Neural cell (in vitro differentiated cells): ENCODE results near the gene SGMS2. TPM values are rescaled to one million over a fixed set of nuclear protein-coding genes. Genes with fewer than 3 reads are reported as not detected.

Source experiments
- H2AFZ ChIP-seq: fragments of 200-600, 300-800 bp; sonication (generic), shearing (Covaris generic); 2 replicates; pipeline ENCODE4 v1.6.0; 2014; ENCODE audit warnings: low read depth, mild to moderate bottlenecking, antibody characterized with exemption, low read length, moderate library complexity
- H3F3A ChIP-seq: fragments of 200-600 bp; shearing (Covaris generic); 2 replicates; pipeline ENCODE4 v1.6.1; 2016; ENCODE audit warnings: mild to moderate bottlenecking, moderate library complexity, mixed read lengths, antibody characterized with exemption, low read length; ENCODE audit not compliant: insufficient read depth, poor library complexity, severe bottlenecking
- H3K27ac ChIP-seq: fragments of 200-600, 300-800 bp; sonication (generic), shearing (Covaris generic); 2 replicates; pipeline ENCODE4 v1.5.1; 2014; ENCODE audit warnings: mild to moderate bottlenecking, low read length, moderate library complexity
- H3K27me3 ChIP-seq: fragments of 300-800, 200-600 bp; sonication (generic), shearing (Covaris generic); 2 replicates; pipeline ENCODE4 v1.6.0; 2014; ENCODE audit warnings: mild to moderate bottlenecking, low read depth, low read length, moderate library complexity; ENCODE audit not compliant: insufficient read depth
- H3K36me3 ChIP-seq: fragments of 300-800, 200-600 bp; sonication (generic), shearing (Covaris generic); 2 replicates; pipeline ENCODE4 v1.5.1; 2014; ENCODE audit warnings: mild to moderate bottlenecking, antibody characterized with exemption, low read length, moderate library complexity; ENCODE audit not compliant: insufficient read depth
- H3K4me2 ChIP-seq: fragments of 300-800, 200-600 bp; sonication (generic), shearing (Covaris generic); 2 replicates; pipeline ENCODE4 v1.6.0; 2014; ENCODE audit warnings: mild to moderate bottlenecking, low read length
- H3K4me3 ChIP-seq: fragments of 300-800, 200-600 bp; sonication (generic), shearing (Covaris generic); 2 replicates; pipeline ENCODE4 v1.5.1; 2014; ENCODE audit warnings: mild to moderate bottlenecking, low read length, moderate library complexity
- H3K79me2 ChIP-seq: fragments of 200-600 bp; shearing (Covaris generic); replicated peaks from 2 replicates; pipeline ENCODE4 v1.6.0; 2014; ENCODE audit warnings: mild to moderate bottlenecking, low read length, moderate library complexity; ENCODE audit not compliant: insufficient read depth
- H3K9ac ChIP-seq: fragments of 300-800, 200-600 bp; sonication (generic), shearing (Covaris generic); 2 replicates; pipeline ENCODE4 v1.6.1; 2016; ENCODE audit warnings: mild to moderate bottlenecking, low read length, mixed read lengths
- H3K9me2 ChIP-seq: fragments of 200-600 bp; shearing (Covaris generic); 2 replicates; pipeline ENCODE4 v1.6.1; 2016; ENCODE audit warnings: mild to moderate bottlenecking, low read length, mixed read lengths; ENCODE audit not compliant: insufficient read depth
- H3K9me3 ChIP-seq: fragments of 200-600, 300-800 bp; sonication (generic), shearing (Covaris generic); 2 replicates; pipeline ENCODE4 v1.6.1; 2016; ENCODE audit warnings: mild to moderate bottlenecking, mixed run types, low read length, moderate library complexity, mixed read lengths
- H4K20me1 ChIP-seq: fragments of 200-600 bp; shearing (Covaris generic); 2 replicates; pipeline ENCODE4 v1.6.1; 2016; ENCODE audit warnings: mild to moderate bottlenecking, mixed run types; ENCODE audit not compliant: insufficient read depth
- CTCF ChIP-seq: fragments of 450-650 bp; IDR thresholded peaks from 2 replicates; pipeline ENCODE4 v1.5.1; 2014; ENCODE audit warnings: antibody characterized with exemption, mild to moderate bottlenecking, moderate library complexity; ENCODE audit not compliant: poor library complexity, severe bottlenecking
- EP300 ChIP-seq: fragments of 450-650 bp; conservative IDR thresholded peaks from 2 replicates; pipeline ENCODE4 v1.6.1; 2014; ENCODE audit warnings: antibody characterized with exemption, mild to moderate bottlenecking, moderate library complexity; ENCODE audit not compliant: poor library complexity, severe bottlenecking
- EZH2 ChIP-seq: fragments of 200-600, 300-800 bp; shearing (Covaris generic), sonication (generic); IDR thresholded peaks from 2 replicates; pipeline ENCODE4 v1.6.1; 2014; ENCODE audit warnings: antibody characterized with exemption, low read length, borderline replicate concordance, mild to moderate bottlenecking; ENCODE audit not compliant: insufficient read depth, poor library complexity, severe bottlenecking
- MXI1 ChIP-seq: fragments of 450-650 bp; conservative IDR thresholded peaks from 2 replicates; pipeline ENCODE4 v1.6.1; 2014; ENCODE audit warnings: antibody characterized with exemption, mild to moderate bottlenecking; ENCODE audit not compliant: poor library complexity, severe bottlenecking
- POLR2AphosphoS5 ChIP-seq: IDR thresholded peaks from 2 replicates; pipeline ENCODE4 v1.6.1; 2012
- RAD21 ChIP-seq: fragments of 450-650 bp; conservative IDR thresholded peaks from 2 replicates; pipeline ENCODE4 v1.6.1; 2014; ENCODE audit warnings: antibody characterized with exemption, mild to moderate bottlenecking, moderate library complexity
- SMC3 ChIP-seq: fragments of 450-650 bp; conservative IDR thresholded peaks from 2 replicates; pipeline ENCODE4 v1.6.1; 2014; ENCODE audit warnings: antibody characterized with exemption, mild to moderate bottlenecking, moderate library complexity; ENCODE audit not compliant: poor library complexity
- TAF1 ChIP-seq: IDR thresholded peaks from 2 replicates; pipeline ENCODE4 v1.6.1; 2012; ENCODE audit warnings: low read depth
- polyA plus RNA-seq: library from polyadenylated mRNA; depleted of rRNA; stranded (reverse); fragments of >200 nt; gene quantifications from 2 replicates; pipeline ENCODE4 v1.2.3, GENCODE V29; 2014
- TF ChIP-seq, protein P1 (sequence below): IDR thresholded peaks from 2 replicates; pipeline ENCODE4 v1.6.1; 2012; ENCODE audit warnings: borderline replicate concordance

Gene SGMS2
- polyA plus RNA-seq, 1 donor from 2014 or later, result 0.15 TPM

GRCh38 chr4:107897823-107898222 is 73.1 kb downstream of the SGMS2 start:
- Histone ChIP-seq H3K79me2 (no peaks in the 10 kb centered on the region), H3K36me3 (no peaks in the 10 kb centered on the region), H3K9ac (no peak overlapping the region), H3K27me3 (no peaks in the 10 kb centered on the region), H4K20me1 (no peaks in the 10 kb centered on the region), H3K4me2 (no peak overlapping the region), H3K27ac (no peak overlapping the region), H3K9me3 (no peaks in the 10 kb centered on the region), H3F3A (no peaks in the 10 kb centered on the region), H3K4me3 (no peak overlapping the region), H2AFZ (no peak overlapping the region), H3K9me2 (no peaks in the 10 kb centered on the region)
- TF ChIP-seq, protein P1, sequence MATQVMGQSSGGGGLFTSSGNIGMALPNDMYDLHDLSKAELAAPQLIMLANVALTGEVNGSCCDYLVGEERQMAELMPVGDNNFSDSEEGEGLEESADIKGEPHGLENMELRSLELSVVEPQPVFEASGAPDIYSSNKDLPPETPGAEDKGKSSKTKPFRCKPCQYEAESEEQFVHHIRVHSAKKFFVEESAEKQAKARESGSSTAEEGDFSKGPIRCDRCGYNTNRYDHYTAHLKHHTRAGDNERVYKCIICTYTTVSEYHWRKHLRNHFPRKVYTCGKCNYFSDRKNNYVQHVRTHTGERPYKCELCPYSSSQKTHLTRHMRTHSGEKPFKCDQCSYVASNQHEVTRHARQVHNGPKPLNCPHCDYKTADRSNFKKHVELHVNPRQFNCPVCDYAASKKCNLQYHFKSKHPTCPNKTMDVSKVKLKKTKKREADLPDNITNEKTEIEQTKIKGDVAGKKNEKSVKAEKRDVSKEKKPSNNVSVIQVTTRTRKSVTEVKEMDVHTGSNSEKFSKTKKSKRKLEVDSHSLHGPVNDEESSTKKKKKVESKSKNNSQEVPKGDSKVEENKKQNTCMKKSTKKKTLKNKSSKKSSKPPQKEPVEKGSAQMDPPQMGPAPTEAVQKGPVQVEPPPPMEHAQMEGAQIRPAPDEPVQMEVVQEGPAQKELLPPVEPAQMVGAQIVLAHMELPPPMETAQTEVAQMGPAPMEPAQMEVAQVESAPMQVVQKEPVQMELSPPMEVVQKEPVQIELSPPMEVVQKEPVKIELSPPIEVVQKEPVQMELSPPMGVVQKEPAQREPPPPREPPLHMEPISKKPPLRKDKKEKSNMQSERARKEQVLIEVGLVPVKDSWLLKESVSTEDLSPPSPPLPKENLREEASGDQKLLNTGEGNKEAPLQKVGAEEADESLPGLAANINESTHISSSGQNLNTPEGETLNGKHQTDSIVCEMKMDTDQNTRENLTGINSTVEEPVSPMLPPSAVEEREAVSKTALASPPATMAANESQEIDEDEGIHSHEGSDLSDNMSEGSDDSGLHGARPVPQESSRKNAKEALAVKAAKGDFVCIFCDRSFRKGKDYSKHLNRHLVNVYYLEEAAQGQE, result peak; percentile 45
- TF ChIP-seq CTCF (no peak), POLR2AphosphoS5 (peak; percentile 30), EP300 (no peak)

GRCh38 chr4:107900067-107900466 is 75.3 kb downstream of the SGMS2 start:
- Histone ChIP-seq H3K4me3 (no peak overlapping the region), H3K9me3 (no peaks in the 10 kb centered on the region), H3K4me2 (no peak overlapping the region), H3K36me3 (no peaks in the 10 kb centered on the region), H3K9ac (no peak overlapping the region), H3K27ac (no peak overlapping the region), H2AFZ (no peak overlapping the region), H3F3A (no peaks in the 10 kb centered on the region), H4K20me1 (no peaks in the 10 kb centered on the region), H3K27me3 (no peaks in the 10 kb centered on the region), H3K9me2 (no peaks in the 10 kb centered on the region), H3K79me2 (no peaks in the 10 kb centered on the region)
- no peak for TF ChIP-seq RAD21
- TF ChIP-seq POLR2AphosphoS5, result no peak
- no peak for TF ChIP-seq EP300
- TF ChIP-seq TAF1, result no peak
- no peak for TF ChIP-seq MXI1
- TF ChIP-seq, protein P1, result no peak
- no peak for TF ChIP-seq EZH2
- TF ChIP-seq CTCF, result no peak
- no peak for TF ChIP-seq SMC3
